HG02759 (cell line): Measurements from ENCODE around the gene CEP192.

Experiments used
- ATAC-seq: cut with Tn5 transposase; IDR thresholded peaks from one replicate; pipeline ENCODE4 v1.9.1; 2021; ENCODE audit warnings: mild to moderate bottlenecking, moderate library complexity; ENCODE audit not compliant: unreplicated experiment

Gene CEP192

GRCh38 chr18:13138420-13139139, 147.4 kb downstream of the CEP192 start:
- ATAC-seq: no peak

DNA sequence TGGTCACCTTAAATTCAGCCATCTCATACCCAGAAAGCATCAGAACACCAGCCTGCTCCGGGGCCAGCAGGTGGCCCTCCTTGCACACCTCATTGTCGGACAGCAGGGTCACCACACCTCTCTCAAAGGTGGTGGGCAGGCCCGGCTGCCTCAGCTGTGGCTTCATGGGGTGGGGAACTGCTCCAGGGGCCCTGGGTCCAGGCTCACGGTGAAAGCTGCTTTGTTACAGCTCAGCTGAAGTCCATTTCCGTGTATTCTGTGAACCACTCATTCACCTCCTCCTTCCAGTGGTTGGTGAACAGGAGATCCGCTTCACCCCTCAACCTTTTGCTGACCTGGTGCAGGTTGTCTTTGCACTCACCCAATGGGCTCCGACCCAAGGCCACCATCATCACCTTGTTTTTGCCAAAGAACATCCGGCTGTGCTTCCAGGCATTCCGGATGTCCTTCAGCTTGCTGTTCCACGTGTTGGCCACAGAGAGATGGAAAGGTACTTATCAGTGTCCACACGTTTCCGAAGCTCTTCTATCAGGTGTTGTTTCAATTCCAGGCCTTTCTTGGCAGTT, 148.8 kb downstream of the CEP192 start:
- ATAC-seq: no peak

- no peak for ATAC-seq
These were observed 150.0 kb downstream of the CEP192 start for GRCh38 chr18:13141209-13141608.

DNA sequence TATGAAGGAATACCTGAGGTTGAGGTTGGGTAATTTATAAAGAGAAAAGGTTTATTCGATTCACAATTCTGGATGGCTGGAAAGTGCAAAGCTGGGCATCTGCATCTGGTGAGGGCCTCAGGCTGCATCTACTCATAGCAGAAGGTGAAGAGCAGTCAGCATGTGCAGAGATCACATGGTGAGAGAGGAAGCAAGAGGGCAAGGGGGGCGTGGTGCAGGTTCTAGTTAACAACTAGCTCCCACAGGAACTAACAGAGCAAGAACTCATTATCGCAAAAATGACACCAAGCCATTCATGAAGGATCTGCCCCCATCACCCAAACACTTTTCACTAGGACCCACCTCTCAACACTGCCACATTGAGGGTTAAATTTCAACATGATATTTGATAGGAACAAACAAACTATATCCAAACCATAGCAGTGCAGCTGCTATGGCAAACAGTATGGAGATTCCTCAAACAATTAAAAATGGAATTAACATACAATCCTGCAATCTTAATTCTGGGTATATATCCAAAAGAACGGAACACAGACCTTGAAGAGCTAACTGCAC, 154.6 kb downstream of the CEP192 start:
- no peak for ATAC-seq

DNA sequence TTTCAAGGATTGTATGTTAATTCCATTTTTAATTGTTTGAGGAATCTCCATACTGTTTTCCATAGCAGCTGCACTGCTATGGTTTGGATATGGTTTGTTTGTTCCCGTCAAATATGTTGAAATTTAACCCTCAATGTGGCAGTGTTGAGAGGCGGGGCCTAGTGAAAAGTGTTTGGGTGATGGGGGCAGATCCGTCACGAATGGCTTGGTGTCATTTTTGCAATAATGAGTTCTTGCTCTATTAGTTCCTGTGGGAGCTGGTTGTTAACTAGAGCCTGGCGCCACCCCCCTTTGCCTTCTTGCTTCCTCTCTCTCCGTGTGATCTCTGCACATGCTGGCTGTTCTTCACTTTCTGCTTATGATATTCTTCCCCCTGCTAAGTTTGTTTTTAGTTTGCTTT, 156.0 kb downstream of the CEP192 start:
- ATAC-seq: no peak

DNA sequence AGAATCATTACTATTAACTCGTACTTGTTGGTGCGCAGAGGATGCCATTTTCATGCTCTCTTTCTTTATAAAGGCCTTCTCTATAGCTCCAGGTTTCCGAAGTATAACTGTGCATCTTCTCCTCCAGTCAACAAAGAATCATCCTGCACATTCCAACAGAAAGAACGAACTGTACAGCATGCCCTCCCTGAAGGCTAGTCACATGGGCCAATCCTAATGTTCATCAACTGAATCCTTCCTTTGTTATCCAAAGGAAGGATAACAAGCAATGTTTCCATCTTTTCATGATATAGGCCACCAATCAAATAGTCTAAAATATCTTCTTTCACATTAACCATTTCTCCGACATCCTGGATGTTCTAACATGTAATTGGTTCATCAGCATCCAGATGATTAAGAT, 160.5 kb downstream of the CEP192 start:
- ATAC-seq: no peak

DNA sequence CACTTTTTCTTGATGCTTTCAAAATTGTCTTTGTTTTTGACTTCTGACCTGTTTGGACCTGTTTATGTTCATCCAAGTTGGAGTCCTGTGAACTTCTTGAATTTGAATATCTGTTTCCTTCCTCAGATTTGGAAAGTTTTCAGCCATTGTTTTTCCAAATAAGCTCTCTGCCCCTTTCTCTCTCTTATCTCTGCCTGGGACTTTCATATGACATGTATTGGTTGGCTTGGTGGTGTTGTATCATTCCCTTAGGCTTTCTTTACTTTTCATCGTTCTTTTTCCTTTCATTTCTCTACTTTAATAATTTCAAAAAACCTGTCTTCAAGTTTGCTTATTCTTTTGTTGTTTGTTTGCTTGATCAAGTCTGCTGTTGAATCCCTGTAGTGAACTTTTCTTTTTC, 167.3 kb downstream of the CEP192 start:
- no peak for ATAC-seq

GRCh38 chr18:13159579-13159978, 168.4 kb downstream of the CEP192 start:
- ATAC-seq: no peak

DNA sequence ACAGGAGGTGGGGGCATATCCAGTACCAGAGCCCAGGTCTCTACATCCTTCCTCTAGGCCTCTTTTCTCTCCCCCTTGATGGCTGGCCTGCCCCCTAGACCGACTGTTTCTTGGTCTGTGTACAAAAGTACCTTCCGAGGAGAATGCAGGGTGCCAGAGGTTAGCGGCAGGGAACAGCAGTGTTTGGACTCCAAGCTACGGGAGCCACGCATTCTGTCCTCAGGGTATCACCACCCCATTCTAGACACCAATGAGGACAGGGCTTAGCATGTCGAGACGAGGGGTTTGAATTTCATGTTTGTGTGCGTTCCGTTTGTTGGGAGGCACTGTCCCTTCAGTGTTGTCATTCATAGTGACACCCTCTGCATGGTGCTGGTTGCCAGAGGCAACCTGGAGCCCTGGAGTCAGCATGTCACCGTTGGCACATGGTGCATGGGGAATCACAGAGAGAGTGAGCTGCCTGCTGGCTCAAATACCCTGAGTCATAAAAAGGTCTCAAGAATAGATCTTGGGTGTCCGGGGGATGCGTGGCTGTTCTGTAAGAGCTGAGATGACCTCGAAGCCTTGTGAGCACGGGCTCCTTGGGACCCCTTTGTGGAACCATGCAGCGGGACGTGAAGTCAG, 170.2 kb downstream of the CEP192 start:
- ATAC-seq: no peak

DNA sequence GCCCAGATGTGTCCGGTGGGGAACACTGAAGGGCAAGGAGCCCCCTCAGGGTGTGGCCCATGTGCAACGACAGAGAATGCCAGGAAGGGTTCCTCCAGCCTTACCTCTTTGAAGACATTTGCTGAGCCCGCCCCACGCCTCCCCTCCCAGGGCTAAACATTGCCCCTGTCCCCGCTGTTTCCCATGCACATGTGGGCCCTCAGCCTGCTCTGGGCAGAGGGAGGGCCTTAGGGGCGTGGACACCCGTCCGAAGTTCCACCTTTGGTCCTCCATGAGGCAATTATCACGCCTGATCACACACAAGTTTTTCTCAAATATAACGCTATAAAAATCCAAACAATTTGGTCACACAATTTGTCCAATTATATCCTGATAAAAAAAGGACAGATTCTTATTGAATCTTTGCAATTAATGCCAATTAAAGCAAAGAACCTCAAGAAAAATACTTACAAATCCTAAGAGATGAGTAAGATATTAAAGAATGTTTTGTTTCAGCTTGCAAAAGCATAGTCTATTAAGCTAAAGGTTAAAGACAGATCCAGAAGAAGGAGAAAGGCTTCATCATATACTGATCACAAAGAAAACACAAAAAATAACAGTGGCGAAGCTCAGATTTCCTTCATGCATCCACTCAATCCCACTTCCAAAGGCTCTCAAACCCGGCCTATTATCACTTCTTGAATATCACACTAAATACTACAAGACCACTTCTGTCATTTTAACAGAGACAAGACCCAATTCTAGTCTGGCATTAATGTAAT, 172.2 kb downstream of the CEP192 start:
- no peak for ATAC-seq

DNA sequence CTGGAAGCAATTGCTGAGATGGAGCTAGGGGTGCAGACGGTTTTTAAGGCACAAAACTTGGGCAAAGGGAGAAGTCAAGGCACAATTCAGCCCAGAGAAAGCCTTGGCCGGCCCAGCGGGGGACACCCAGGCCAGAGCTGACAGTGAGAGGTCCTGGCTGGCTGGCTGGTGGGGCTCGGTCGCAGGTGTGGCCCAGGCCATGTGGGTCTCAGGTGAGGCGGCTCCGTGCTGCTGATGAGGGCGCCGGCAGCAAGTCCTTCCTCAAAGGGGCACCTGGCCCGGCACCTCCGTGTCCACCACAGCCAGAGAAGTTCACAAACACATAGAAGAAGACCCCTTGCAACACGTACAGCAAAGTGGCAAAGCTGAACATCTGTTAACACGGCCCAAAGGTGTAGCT, 173.2 kb downstream of the CEP192 start:
- no peak for ATAC-seq

DNA sequence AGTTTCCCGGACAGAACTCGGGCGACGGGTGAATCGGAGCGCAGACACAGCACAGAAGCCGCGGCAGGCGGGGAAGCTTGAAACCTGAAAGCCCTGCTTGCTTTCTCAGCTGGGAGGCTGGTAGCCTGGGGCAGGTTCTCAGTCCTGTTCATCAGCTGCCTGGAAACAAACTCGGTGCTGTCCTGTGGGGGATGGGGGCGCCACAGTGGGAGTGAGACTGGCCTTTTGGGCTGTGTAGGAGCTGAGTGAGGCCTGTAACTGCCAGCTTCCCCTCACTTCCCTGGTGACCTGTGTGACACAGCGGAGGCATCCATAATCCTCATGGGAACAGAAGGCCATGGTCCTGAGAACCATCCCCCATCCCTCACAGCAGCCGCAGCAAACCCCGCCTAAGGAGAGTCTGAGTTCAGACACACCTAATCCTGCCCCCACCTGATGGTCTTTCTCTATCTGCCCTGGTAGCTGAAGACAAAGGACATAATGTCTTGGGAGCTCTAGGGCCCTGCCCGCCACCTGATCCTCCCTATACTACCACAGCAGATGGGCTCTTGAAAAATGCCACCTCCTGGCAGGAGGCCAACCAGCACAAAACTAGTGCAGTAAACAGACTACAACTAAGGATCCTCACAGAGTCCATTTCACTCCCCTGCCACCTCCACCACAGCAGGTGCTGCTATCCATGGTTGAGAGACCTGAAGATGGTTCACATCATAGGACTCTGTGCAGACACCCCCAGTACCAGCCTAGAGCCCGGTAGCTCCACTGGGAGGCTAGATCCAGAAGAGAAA, 174.7 kb downstream of the CEP192 start:
- ATAC-seq: no peak

DNA sequence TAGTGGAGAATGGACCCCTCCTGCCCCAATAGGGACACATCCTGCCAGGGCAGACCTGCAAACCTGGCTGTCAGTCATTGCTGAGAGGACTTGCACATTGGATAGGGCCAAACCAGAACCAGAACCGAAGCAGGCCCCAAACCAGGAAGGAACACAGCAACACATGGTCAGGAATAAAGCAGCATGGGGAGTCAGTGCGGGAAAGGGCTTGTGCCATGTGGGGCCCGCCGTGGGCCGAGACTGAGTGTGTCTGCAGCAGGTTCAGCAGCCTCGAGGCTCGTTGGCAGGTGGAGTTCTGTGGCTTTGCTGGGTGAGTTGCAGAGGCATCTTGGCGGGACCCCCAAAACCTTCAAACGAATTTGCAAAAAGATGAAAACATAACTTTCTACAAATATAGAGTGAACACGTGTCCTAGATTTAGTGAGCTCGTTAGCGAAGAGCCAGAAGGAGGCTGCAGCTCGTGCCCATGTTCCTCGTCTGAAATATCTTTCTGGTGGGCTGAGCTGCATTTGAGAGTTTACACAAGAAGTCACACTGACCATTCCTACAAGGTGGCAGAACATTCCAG, 182.5 kb downstream of the CEP192 start:
- no peak for ATAC-seq
